ENCODE data around the gene RNF169. TPM values are rescaled to one million over a fixed set of nuclear protein-coding genes. Genes with fewer than 3 reads are reported as not detected.

Gene RNF169
- total RNA-seq, 1 donor from 2014 or later: 24.0 TPM

GRCh38 chr11:74877132-74877531, 128.5 kb downstream of the RNF169 start:
- TF ChIP-seq, protein P1, sequence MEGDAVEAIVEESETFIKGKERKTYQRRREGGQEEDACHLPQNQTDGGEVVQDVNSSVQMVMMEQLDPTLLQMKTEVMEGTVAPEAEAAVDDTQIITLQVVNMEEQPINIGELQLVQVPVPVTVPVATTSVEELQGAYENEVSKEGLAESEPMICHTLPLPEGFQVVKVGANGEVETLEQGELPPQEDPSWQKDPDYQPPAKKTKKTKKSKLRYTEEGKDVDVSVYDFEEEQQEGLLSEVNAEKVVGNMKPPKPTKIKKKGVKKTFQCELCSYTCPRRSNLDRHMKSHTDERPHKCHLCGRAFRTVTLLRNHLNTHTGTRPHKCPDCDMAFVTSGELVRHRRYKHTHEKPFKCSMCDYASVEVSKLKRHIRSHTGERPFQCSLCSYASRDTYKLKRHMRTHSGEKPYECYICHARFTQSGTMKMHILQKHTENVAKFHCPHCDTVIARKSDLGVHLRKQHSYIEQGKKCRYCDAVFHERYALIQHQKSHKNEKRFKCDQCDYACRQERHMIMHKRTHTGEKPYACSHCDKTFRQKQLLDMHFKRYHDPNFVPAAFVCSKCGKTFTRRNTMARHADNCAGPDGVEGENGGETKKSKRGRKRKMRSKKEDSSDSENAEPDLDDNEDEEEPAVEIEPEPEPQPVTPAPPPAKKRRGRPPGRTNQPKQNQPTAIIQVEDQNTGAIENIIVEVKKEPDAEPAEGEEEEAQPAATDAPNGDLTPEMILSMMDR (IDR thresholded peaks at IDR 0.05; ENCODE audit: unreplicated experiment): peak; percentile 59
- DNase-seq (ENCODE audit: low spot score, unreplicated experiment): no peak
- Mint-ChIP-seq H3K4me1 (ENCODE audit: low read depth) (no peaks in the 10 kb centered on the region), H3K9me3 (ENCODE audit: low read depth) (peaks cover 26% of the 10 kb centered on the region), H3K4me3 (ENCODE audit: low read depth) (no peak overlapping the region), H3K27ac (no peak overlapping the region), H3K36me3 (ENCODE audit: insufficient read depth) (peaks cover 40% of the 10 kb centered on the region), H3K27me3 (no peaks in the 10 kb centered on the region)

Small RNA genes within 50 kb of the gene (microRNA-seq; reads per million reads assigned to microRNA genes)
- not detected for gene MIR4696 (ENCODE audit: borderline number of aligned reads, unreplicated experiment)

Other genes starting within 250 kb of the RNF169 start
- gene POLD3, start 156.3 kb upstream of the RNF169 start, total RNA-seq: 26.6 and 27.9 TPM in 2 replicates
- gene CHRDL2, start 17.4 kb upstream of the RNF169 start, total RNA-seq: 1.3 and 2.5 TPM in 2 replicates
- 10.8 and 12.2 TPM in 2 replicates for gene XRRA1, start 200.2 kb downstream of the RNF169 start, total RNA-seq
- 179 and 194 TPM in 2 replicates for gene SPCS2, start 200.4 kb downstream of the RNF169 start, total RNA-seq
- 11.2 and 12.6 TPM in 2 replicates for gene NEU3, start 240.1 kb downstream of the RNF169 start, total RNA-seq